Measurements from ENCODE around the gene AGXT2.
"Not testable (repeated sequence)": the region's sequence is repeated elsewhere in the genome, so short reads cannot be mapped to it uniquely, and the experiment has no call there.

AGXT2 gene

GRCh38 chr5:35012796-35013195 lies 35.0 kb downstream of the AGXT2 start:
- DNase-seq (ENCODE audit: low read depth in 2 of 2) = no peak

GRCh38 chr5:35012365-35012764 lies 35.4 kb downstream of the AGXT2 start:
- no peak for DNase-seq (ENCODE audit: low read depth in 2 of 2)

- DNase-seq (ENCODE audit: low read depth in 2 of 2) = no peak
Observed at GRCh38 chr5:35010676-35011075, 37.1 kb downstream of the AGXT2 start.

GRCh38 chr5:35009657-35010056 lies 38.1 kb downstream of the AGXT2 start:
- no peak for DNase-seq (ENCODE audit: low read depth in 2 of 2)

- no peak for DNase-seq (ENCODE audit: low read depth in 2 of 2)
Observed at GRCh38 chr5:35009019-35009418, 38.7 kb downstream of the AGXT2 start.

GRCh38 chr5:35004771-35005170 lies 43.0 kb downstream of the AGXT2 start:
- DNase-seq (ENCODE audit: low read depth in 2 of 2) = no peak

- DNase-seq (ENCODE audit: low read depth in 2 of 2) = no peak
Observed at GRCh38 chr5:35004200-35004599, 43.5 kb downstream of the AGXT2 start.

- peak; percentile 36 to 40 for DNase-seq (ENCODE audit: low read depth in 2 of 2)
Observed at GRCh38 chr5:35003018-35003957, 44.5 kb downstream of the AGXT2 start.

GRCh38 chr5:35002459-35002858 lies 45.3 kb downstream of the AGXT2 start:
- no peak for DNase-seq (ENCODE audit: low read depth in 2 of 2)

- DNase-seq (ENCODE audit: low read depth in 2 of 2) = no peak
Observed at GRCh38 chr5:35001842-35002241, 45.9 kb downstream of the AGXT2 start.

- DNase-seq (ENCODE audit: low read depth in 2 of 2) = peak; percentile 52 to 53
Observed at GRCh38 chr5:34998058-34998789, 49.5 kb downstream of the AGXT2 start.

GRCh38 chr5:34996261-34996660 lies 51.5 kb downstream of the AGXT2 start:
- no peak for DNase-seq (ENCODE audit: low read depth in 2 of 2)

GRCh38 chr5:34993951-34994350 lies 53.8 kb downstream of the AGXT2 start:
- DNase-seq (ENCODE audit: low read depth in 2 of 2) = no peak

- DNase-seq (ENCODE audit: low read depth in 2 of 2) = no peak
Observed at GRCh38 chr5:34991486-34992238, 56.1 kb downstream of the AGXT2 start.

- DNase-seq (ENCODE audit: low read depth in 2 of 2) = no peak
Observed at GRCh38 chr5:34986965-34987364, 60.8 kb downstream of the AGXT2 start.

- DNase-seq (ENCODE audit: low read depth in 2 of 2) = no peak
Observed at GRCh38 chr5:34982823-34983222, 64.9 kb downstream of the AGXT2 start.

- DNase-seq (ENCODE audit: low read depth in 2 of 2) = no peak
Observed at GRCh38 chr5:34978681-34979080, 69.1 kb downstream of the AGXT2 start.

GRCh38 chr5:34977934-34978613 lies 69.7 kb downstream of the AGXT2 start:
- no peak for DNase-seq (ENCODE audit: low read depth in 2 of 2)

GRCh38 chr5:34976347-34976746 lies 71.4 kb downstream of the AGXT2 start:
- no peak for DNase-seq (ENCODE audit: low read depth in 2 of 2)

GRCh38 chr5:34971655-34972054 lies 76.1 kb downstream of the AGXT2 start:
- DNase-seq (ENCODE audit: low read depth in 2 of 2) = not testable (repeated sequence)

GRCh38 chr5:34970552-34970951 lies 77.2 kb downstream of the AGXT2 start:
- DNase-seq (ENCODE audit: low read depth in 2 of 2) = no peak

GRCh38 chr5:34968258-34968657 lies 79.5 kb downstream of the AGXT2 start:
- DNase-seq (ENCODE audit: low read depth in 2 of 2) = no peak
